Endothelial cell of umbilical vein (primary cell): ENCODE measurements around the gene DMBT1.

Experiments
- EZH2 ChIP-seq: IDR thresholded peaks from 2 replicates; pipeline ENCODE4 v1.6.1; 2012; ENCODE audit warnings: borderline replicate concordance, low read depth, mild to moderate bottlenecking, moderate library complexity, low read length, inconsistent platforms; ENCODE audit not compliant: severe bottlenecking
- FOS ChIP-seq: IDR thresholded peaks from 2 replicates; pipeline ENCODE4 v1.6.1; 2011; ENCODE audit warnings: mild to moderate bottlenecking, low read length, moderate library complexity, borderline replicate concordance; ENCODE audit not compliant: insufficient read depth
- GATA2 ChIP-seq: IDR thresholded peaks from 2 replicates; pipeline ENCODE4 v1.7.0; 2011; ENCODE audit warnings: low read depth, mild to moderate bottlenecking, moderate library complexity, mixed read lengths, low read length; ENCODE audit not compliant: insufficient read length, insufficient read depth
- JUN ChIP-seq: IDR thresholded peaks from 2 replicates; pipeline ENCODE4 v1.6.1; 2011; ENCODE audit warnings: borderline replicate concordance, low read depth; ENCODE audit not compliant: insufficient read length, insufficient read depth
- MYC ChIP-seq: IDR thresholded peaks from one replicate; pipeline ENCODE4 v1.6.1; 2011; ENCODE audit warnings: mild to moderate bottlenecking, low read depth, low read length
- POLR2A ChIP-seq: IDR thresholded peaks from 2 replicates; pipeline ENCODE4 v1.6.1; 2012; ENCODE audit warnings: low read depth, mild to moderate bottlenecking, control low read depth, low read length
- POLR2AphosphoS5 ChIP-seq: IDR thresholded peaks from 2 replicates; pipeline ENCODE4 v1.6.1; 2012; ENCODE audit warnings: low read depth, mild to moderate bottlenecking, control low read depth, low read length, moderate library complexity; ENCODE audit not compliant: insufficient read depth
- TF ChIP-seq, protein P1 (sequence below), 2 donors: IDR thresholded peaks; 1 replicate in 1 of 2; 2 replicates in 1 of 2; pipeline ENCODE4 v1.5.1; 2011; ENCODE audit warnings: low read length in 2 of 2, mild to moderate bottlenecking in 2 of 2, moderate library complexity in 2 of 2, control low read depth in 1 of 2, inconsistent platforms in 1 of 2, low read depth in 1 of 2; ENCODE audit not compliant: insufficient read depth in 1 of 2; ENCODE audit errors: extremely low read depth in 1 of 2
- TF ChIP-seq, protein P2 (sequence below): IDR thresholded peaks from 2 replicates; pipeline ENCODE4 v1.6.1; 2011; ENCODE audit not compliant: insufficient read depth, insufficient read length

- TF ChIP-seq, protein P1, sequence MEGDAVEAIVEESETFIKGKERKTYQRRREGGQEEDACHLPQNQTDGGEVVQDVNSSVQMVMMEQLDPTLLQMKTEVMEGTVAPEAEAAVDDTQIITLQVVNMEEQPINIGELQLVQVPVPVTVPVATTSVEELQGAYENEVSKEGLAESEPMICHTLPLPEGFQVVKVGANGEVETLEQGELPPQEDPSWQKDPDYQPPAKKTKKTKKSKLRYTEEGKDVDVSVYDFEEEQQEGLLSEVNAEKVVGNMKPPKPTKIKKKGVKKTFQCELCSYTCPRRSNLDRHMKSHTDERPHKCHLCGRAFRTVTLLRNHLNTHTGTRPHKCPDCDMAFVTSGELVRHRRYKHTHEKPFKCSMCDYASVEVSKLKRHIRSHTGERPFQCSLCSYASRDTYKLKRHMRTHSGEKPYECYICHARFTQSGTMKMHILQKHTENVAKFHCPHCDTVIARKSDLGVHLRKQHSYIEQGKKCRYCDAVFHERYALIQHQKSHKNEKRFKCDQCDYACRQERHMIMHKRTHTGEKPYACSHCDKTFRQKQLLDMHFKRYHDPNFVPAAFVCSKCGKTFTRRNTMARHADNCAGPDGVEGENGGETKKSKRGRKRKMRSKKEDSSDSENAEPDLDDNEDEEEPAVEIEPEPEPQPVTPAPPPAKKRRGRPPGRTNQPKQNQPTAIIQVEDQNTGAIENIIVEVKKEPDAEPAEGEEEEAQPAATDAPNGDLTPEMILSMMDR (IDR thresholded peaks at IDR 0.05; ENCODE audit: extremely low read depth in 1 of 2, insufficient read depth in 1 of 2, low read depth in 1 of 2, low read length in 2 of 2): no peak
- TF ChIP-seq POLR2AphosphoS5: no peak
- no peak for TF ChIP-seq FOS
- no peak for TF ChIP-seq POLR2A
- TF ChIP-seq, protein P2, sequence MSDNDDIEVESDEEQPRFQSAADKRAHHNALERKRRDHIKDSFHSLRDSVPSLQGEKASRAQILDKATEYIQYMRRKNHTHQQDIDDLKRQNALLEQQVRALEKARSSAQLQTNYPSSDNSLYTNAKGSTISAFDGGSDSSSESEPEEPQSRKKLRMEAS: no peak
- TF ChIP-seq EZH2: no peak
- TF ChIP-seq GATA2: no peak
- TF ChIP-seq MYC: no peak
- no peak for TF ChIP-seq JUN
These were observed 109.3 kb downstream of the DMBT1 start for GRCh38 chr10:122669842-122670241.
